ENCODE data around the gene PRKAG3.

DNA sequence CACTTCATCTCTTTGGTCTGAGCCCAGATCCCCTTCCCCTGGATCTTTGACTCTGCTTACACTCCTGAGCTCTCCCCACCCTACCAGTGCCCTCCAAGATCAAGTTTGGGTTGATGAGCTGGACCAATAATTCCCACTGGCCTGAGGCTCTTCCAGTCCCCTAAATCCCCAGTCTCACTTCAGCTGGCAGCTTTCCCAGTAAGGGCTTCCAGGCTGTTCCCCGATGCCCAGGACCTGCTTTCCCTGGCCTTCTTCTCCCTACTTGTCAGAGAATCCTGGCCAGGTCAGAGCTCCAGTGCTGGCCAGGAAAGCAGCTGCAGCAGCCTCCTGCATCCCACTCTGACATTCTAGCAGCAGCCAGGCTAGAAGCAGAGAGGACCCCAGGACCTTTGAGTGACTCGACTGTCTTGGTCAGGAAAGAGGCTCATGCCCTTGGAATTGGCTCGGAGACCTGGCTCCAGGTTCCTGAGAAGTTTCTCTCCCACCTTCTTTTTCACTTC is 31.5 kb upstream of the PRKAG3 start:
- TF ChIP-seq, protein P1, sequence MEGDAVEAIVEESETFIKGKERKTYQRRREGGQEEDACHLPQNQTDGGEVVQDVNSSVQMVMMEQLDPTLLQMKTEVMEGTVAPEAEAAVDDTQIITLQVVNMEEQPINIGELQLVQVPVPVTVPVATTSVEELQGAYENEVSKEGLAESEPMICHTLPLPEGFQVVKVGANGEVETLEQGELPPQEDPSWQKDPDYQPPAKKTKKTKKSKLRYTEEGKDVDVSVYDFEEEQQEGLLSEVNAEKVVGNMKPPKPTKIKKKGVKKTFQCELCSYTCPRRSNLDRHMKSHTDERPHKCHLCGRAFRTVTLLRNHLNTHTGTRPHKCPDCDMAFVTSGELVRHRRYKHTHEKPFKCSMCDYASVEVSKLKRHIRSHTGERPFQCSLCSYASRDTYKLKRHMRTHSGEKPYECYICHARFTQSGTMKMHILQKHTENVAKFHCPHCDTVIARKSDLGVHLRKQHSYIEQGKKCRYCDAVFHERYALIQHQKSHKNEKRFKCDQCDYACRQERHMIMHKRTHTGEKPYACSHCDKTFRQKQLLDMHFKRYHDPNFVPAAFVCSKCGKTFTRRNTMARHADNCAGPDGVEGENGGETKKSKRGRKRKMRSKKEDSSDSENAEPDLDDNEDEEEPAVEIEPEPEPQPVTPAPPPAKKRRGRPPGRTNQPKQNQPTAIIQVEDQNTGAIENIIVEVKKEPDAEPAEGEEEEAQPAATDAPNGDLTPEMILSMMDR (IDR thresholded peaks at IDR 0.05), result no peak
- no peak for TF ChIP-seq POLR2A (IDR thresholded peaks at IDR 0.05; ENCODE audit: low read depth)
